GM23338 (cell line): ENCODE data around the gene HIBADH. TPM values are rescaled to one million over a fixed set of nuclear protein-coding genes. Genes with fewer than 3 reads are reported as not detected.

ENCODE experiments used
- ATAC-seq: fragments of 200-7000 bp; cut with Tn5 transposase; 3 replicates; pipeline ENCODE4 v1.9.1; 2020
- DNase-seq: peaks from one replicate; pipeline ENCODE4 v3.0.0-alpha.2; 2015; ENCODE audit warnings: low spot score
- H2AFZ ChIP-seq: fragments of 200-600 bp; sonication (generic); 2 replicates; pipeline ENCODE4 v1.8.0; 2016; ENCODE audit warnings: antibody characterized with exemption, mild to moderate bottlenecking, moderate library complexity
- H3F3A ChIP-seq: fragments of 200-600 bp; sonication (generic); replicated peaks from 2 replicates; pipeline ENCODE4 v1.8.0; 2017; ENCODE audit warnings: antibody characterized with exemption, mixed run types, low read depth
- H3K27ac ChIP-seq: fragments of 200-600 bp; sonication (generic); 2 replicates; pipeline ENCODE4 v1.6.1; 2016; ENCODE audit warnings: low read depth
- H3K27me3 ChIP-seq: fragments of 200-600 bp; sonication (generic); 2 replicates; pipeline ENCODE4 v1.8.0; 2016; ENCODE audit warnings: mild to moderate bottlenecking, mixed run types, moderate library complexity; ENCODE audit not compliant: insufficient read depth
- H3K36me3 ChIP-seq: fragments of 200-600 bp; sonication (generic); 2 replicates; pipeline ENCODE4 v1.8.0; 2016; ENCODE audit warnings: mild to moderate bottlenecking; ENCODE audit not compliant: insufficient read depth
- H3K4me1 ChIP-seq: fragments of 200-600 bp; sonication (generic); 2 replicates; pipeline ENCODE4 v1.8.0; 2016; ENCODE audit warnings: mild to moderate bottlenecking, moderate library complexity; ENCODE audit not compliant: insufficient read depth
- H3K4me2 ChIP-seq: fragments of 200-600 bp; sonication (generic); 2 replicates; pipeline ENCODE4 v1.7.1; 2017; ENCODE audit warnings: mixed run types
- H3K4me3 ChIP-seq: fragments of 200-600 bp; sonication (generic); 2 replicates; pipeline ENCODE4 v1.6.1; 2016; ENCODE audit warnings: mixed run types
- H3K79me2 ChIP-seq: fragments of 200-600 bp; sonication (generic); replicated peaks from 2 replicates; pipeline ENCODE4 v1.8.0; 2017; ENCODE audit warnings: mild to moderate bottlenecking; ENCODE audit not compliant: insufficient read depth
- H3K9me2 ChIP-seq: fragments of 200-600 bp; sonication (generic); 2 replicates; pipeline ENCODE4 v1.8.0; 2017; ENCODE audit not compliant: insufficient read depth
- H4K20me1 ChIP-seq: fragments of 200-600 bp; sonication (generic); replicated peaks from 2 replicates; pipeline ENCODE4 v1.8.0; 2017; ENCODE audit warnings: mild to moderate bottlenecking; ENCODE audit not compliant: insufficient read depth
- H3K27ac Mint-ChIP-seq: 2 replicates; pipeline ENCODE4 v1.8.0; 2020; ENCODE audit warnings: inconsistent platforms, mild to moderate bottlenecking, moderate library complexity, mixed read lengths
- H3K27me3 Mint-ChIP-seq: 3 replicates; pipeline ENCODE4 v1.8.0; 2022; ENCODE audit warnings: low read depth, mild to moderate bottlenecking, moderate library complexity, mixed read lengths, inconsistent platforms; ENCODE audit not compliant: insufficient read depth, poor library complexity
- H3K36me3 Mint-ChIP-seq: 3 replicates; pipeline ENCODE4 v1.8.0; 2021; ENCODE audit warnings: low read depth, mild to moderate bottlenecking, inconsistent platforms, moderate library complexity, mixed read lengths
- H3K4me1 Mint-ChIP-seq: 3 replicates; pipeline ENCODE4 v1.8.0; 2020; ENCODE audit warnings: mild to moderate bottlenecking, inconsistent platforms, mixed read lengths
- H3K4me3 Mint-ChIP-seq: 3 replicates; pipeline ENCODE4 v1.8.0; 2021; ENCODE audit warnings: moderate library complexity, mild to moderate bottlenecking, inconsistent platforms, mixed read lengths
- H3K9me3 Mint-ChIP-seq: 3 replicates; pipeline ENCODE4 v1.8.0; 2020; ENCODE audit warnings: moderate library complexity, mild to moderate bottlenecking, inconsistent platforms, mixed read lengths
- CREB1 ChIP-seq: fragments of 250-450 bp; sonication (Bioruptor Pico); IDR thresholded peaks from 2 replicates; pipeline ENCODE4 v1.5.0; 2020; ENCODE audit warnings: low read depth, mild to moderate bottlenecking, moderate library complexity
- CTCF ChIP-seq, 2 experiments: fragments of 200-600 bp in 1 of 2; sonication (generic) in 1 of 2; conservative IDR thresholded peaks; 2 replicates each; pipeline versions ENCODE4 v1.5.1 to v1.6.1; 2016 to 2017; ENCODE audit warnings: antibody characterized with exemption in 2 of 2, low read depth in 2 of 2, mild to moderate bottlenecking in 2 of 2, moderate library complexity in 1 of 2
- EZH2phosphoT487 ChIP-seq: fragments of 200-600 bp; sonication (generic); IDR thresholded peaks from one replicate; pipeline ENCODE4 v1.8.1; 2018; ENCODE audit warnings: antibody characterized with exemption; ENCODE audit not compliant: unreplicated experiment
- REST ChIP-seq: IDR thresholded peaks from one replicate; pipeline ENCODE4 v1.6.1; 2018; ENCODE audit warnings: antibody characterized with exemption; ENCODE audit not compliant: unreplicated experiment
- ZNF462 ChIP-seq: fragments of 250-450 bp; sonication (Bioruptor Pico); IDR thresholded peaks from 2 replicates; pipeline ENCODE4 v1.5.0; 2020; ENCODE audit warnings: mild to moderate bottlenecking, moderate library complexity
- polyA plus RNA-seq: library from polyadenylated mRNA; unstranded; fragments of >200 nt; fragmentation: Nextera tagmentation; extraction: Ambion mirVana; gene quantifications from 2 replicates; pipeline ENCODE4 v1.2.1, GENCODE V29; 2016
- total RNA-seq: library from RNA; depleted of rRNA; stranded (reverse); fragments of >200 nt; shearing (Covaris generic); gene quantifications from 2 replicates; pipeline ENCODE4 v1.2.3, GENCODE V29; 2014

The HIBADH gene
- total and polyA plus RNA-seq, 2 experiments from 2014 or later: 31.3 to 57.0 TPM

- no peaks in the 10 kb centered on the region for H3K4me1 Mint-ChIP-seq
- ATAC-seq (no peak), DNase-seq (no peak)
- Histone ChIP-seq H3K4me2 (no peak overlapping the region), H3F3A (no peaks in the 10 kb centered on the region), H3K79me2 (no peaks in the 10 kb centered on the region), H3K9me2 (no peaks in the 10 kb centered on the region), H3K36me3 (no peaks in the 10 kb centered on the region), H3K4me1 (no peaks in the 10 kb centered on the region), H3K27me3 (no peaks in the 10 kb centered on the region), H2AFZ (no peak overlapping the region), H4K20me1 (no peaks in the 10 kb centered on the region; the same call in 1 of the 2 replicates), H3K4me3 (no peak overlapping the region), H3K27ac (no peak overlapping the region)
- H3K9me3 Mint-ChIP-seq: no peaks in the 10 kb centered on the region
- H3K27me3 Mint-ChIP-seq: peaks cover 2% of the 10 kb centered on the region
- H3K27ac Mint-ChIP-seq: no peak overlapping the region
- H3K4me3 Mint-ChIP-seq: no peak overlapping the region
- no peak for TF ChIP-seq CTCF (conservative IDR thresholded peaks at IDR 0.05; ENCODE audit: low read depth in 2 of 2)
- no peak for TF ChIP-seq ZNF462 (CRISPR knock-in tag)
- TF ChIP-seq CREB1 (CRISPR knock-in tag): no peak
- no peak for TF ChIP-seq EZH2phosphoT487
- TF ChIP-seq REST: no peak
- no peaks in the 10 kb centered on the region for H3K36me3 Mint-ChIP-seq
Measured at GRCh38 chr7:27703181-27703580, 40.5 kb upstream of the HIBADH start.
